HG02970 (cell line): Measurements from ENCODE around the gene CYRIA.

Experiments used
- ATAC-seq: cut with Tn5 transposase; IDR thresholded peaks from one replicate; pipeline ENCODE4 v1.9.1; 2021; ENCODE audit warnings: mild to moderate bottlenecking, moderate library complexity, moderate number of reproducible peaks; ENCODE audit not compliant: unreplicated experiment, low FRiP score

Gene CYRIA

DNA sequence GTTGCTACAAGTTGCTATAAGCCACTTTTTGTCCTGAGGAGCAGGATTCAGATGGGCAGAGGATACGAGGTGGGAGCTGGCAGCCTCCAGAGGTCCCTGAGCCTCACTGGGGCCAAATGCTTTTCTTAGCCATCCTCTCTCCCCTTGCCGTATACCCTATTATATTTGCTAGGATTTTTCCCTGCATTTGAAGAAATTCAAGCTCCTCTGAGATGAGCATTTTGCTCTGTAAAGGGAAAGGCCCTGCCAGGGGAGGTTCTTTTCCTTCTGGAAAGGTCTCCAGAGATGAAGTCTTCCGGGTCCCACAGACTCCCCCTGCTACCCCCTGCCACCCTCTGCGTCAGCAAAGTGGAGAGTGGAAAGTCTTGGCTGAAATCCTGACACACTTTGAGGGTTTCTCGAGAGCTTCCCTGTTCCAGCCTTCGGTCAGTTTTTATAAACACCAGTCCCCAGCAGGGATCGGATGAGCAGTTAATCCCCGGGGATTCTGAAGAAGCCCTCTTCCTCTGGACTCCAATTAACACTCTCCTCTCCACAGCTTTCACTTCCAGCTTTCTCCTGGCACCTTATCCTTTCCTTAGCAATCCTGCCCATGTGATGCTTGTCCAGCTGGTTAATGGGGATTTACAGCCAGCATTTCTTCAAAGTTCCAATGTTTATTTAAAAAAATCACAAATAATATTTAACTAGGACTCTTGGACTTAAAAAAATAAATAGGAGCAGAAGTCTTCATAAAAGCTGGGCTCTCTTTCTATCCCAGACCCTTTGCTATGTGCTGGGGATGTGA, 13.1 kb downstream of the CYRIA start:
- ATAC-seq: no peak

DNA sequence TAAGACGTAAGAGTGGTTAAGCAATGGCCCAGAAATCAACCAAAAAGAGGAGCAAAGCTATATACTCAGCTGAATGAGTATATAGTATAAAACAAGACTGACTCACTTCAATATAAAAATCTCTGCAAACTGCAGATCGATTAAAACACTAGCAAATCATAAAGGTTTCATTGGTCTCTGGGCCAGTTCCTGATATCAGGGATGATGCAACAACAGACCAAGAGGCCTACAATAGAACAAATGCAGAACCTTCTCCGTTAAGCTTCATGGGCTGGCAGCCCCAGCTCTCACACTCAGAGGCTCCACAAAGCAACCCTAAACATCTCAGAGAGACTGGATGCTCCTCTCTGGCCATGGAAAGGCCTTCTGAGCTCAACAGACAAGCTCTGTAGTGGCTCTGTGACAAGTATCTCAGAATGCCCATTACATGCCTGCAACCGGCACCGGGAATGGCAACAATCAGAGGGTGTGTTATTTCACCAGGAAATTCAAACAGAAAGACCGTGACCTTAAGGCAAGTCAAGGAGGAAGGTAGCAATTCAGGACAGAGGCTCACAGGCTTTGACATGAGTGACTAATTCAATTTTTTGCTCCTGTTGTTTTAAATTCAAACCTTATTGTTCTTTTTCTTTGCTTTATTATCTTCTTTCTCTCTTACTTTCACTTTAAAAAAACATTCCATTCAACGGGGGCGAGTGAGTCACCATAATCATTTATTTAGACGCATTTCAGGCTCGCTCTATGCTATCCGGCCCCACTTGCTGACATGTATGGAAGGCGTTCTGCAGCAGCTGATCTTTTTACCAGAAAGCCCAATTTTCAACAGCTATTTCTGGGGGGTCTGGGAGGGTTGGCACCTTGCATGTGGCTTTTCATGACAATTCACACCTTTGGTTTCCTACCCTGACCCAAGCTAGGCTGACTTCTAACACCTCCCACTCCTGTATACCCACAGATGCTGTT, 15.1 kb downstream of the CYRIA start:
- no peak for ATAC-seq

DNA sequence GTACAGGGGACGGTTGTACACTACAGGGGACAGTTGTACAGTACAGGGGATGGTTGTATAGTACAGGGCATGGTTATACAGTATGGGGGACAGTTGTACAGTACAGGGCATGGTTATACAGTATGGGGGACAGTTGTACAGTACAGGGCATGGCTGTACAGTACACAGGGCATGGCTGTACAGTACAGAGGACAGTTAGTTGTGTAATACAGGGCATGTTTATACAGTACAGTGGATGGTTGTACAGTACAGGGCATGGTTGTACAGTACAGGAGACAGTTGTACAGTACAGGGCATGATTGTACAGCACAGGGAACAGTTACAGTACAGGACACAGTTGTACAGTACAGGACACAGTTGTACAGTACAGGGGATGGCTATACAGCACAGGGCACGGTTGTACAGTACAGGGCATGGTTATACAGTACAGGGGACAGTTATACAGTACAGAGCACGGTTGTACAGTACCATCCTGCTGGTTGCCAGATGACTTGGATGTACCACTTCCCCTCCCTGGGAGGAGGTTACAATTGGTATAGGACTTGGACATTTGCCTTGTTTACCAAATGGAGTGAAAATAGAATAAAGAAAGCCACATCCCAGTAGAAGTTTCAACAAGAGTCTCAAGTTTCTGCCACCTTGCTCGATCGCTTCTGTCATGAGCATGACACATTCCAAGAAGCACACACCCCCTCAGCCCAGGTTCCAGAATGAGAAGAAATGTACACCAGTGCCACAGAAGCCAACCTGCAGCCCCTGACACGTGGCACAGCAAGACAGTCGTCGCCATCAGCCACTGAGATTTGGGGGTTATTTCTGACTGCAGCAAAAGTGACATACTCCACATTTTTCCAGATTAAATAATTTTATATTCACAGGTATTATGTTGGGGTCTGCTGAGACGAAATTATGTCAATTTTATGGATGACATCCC, 16.0 kb downstream of the CYRIA start:
- ATAC-seq: no peak

DNA sequence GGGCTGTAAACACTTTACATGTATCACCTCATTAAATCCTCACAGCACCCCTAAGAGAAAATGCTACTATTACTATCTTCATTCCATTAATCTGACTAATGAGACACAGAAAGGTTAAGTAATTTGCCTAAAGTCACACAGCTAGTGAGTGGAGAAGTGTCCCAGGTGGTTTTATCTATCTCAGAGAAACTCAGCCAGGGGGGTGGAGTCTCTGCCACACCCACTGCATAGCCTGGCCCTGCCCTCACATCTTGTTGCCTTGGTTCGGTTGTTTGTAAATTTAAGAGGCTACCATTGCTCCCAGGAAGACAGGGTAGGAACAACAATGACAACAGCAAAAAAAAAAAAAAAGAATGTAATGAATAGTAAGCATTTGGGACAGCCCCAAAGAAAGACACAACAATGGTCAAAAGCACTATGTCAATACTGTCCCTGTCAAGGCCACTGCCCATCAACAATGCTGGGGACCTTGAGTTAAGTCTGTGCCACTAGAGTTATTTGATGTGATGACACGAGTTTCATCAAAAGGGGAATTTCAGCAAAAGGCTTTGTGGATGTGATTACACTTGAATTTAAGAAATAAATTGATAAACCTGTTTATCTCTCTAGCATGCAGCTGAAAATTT, 17.5 kb downstream of the CYRIA start:
- ATAC-seq: no peak

DNA sequence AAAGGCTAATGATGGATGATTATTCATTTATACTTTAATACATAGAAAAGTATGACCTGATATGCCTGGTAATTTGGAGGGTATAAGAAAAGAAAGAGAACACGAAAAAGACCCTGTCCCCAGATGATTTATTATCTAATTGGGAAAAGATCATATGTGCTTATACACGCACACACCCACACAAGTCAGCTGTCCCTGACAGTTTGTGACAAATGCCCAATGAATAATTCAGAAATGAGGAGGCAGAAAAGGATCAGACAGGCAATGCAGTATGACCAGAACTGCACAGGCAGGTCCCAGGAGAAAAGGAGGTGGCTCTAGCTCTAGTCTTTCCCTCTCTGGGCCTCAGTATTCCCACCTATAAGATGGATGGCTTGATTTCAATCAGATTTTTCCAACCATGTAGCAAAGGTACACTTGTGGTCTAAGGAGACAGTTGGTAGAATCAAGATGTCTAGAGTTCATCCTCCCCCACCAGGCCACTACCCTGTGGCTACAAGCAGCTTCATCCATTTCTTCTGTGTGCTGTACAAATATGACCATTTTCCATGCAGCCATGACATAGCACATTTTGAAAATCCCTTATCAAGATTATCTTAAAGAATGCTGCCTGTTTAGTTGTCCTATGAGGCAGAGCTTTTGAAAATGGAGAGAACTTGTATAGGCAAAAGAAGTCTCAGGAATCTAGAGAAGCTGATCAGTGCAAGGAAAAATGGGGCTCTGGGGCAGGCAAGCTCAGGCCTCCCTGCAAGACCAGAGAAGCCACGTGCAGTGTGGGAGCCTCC, 19.7 kb downstream of the CYRIA start:
- no peak for ATAC-seq

DNA sequence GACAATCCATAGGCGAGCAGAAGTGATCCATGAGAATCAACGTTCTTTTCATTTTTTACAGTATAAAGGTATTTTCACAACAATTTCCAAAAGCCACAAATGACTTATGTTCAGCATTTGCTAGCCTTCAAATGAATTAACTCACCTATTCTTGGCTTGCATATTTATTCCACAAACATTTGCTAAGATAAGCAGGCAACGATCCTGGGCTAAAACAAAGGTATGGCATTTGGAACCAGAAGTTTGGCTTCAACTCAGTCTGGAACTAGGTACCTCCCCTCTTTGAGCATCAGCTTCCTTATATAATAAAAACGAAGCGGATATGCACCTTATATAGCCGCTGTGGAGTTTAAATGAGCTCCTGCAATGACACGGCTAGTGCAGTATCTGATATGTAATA, 20.5 kb downstream of the CYRIA start:
- ATAC-seq: no peak

DNA sequence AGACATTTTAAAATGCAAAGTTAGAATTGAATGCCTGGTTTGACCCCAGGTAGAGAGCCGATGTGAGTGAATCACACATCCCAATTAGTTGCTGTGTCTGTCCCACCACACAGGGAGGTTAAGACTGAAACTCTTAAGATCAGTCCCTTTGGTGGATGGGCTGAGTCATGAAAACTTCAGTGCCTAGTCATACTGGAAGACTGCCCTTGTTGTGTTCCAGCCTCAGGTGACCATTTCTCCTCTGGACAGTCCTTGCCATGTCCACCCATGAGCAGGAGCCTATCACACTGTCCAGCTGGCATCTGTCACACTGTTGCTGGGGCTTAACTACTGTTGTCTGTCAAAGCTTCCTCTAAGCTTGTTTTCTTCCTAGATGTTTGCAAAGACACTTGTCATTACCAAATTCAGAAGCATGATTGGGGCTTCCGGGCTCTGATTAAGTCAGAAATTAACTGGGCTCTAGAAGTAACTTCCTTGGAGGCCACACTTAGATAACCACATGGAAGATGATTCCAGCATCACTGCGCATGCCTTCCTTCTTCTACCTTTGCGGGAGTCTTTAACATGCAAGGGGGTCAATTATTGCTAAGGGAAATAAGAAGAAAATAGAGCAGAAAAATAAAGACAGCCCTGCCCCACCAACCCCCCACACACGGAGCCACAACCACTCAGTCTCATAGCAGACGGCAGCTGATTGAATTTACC, 21.3 kb downstream of the CYRIA start:
- ATAC-seq: no peak

DNA sequence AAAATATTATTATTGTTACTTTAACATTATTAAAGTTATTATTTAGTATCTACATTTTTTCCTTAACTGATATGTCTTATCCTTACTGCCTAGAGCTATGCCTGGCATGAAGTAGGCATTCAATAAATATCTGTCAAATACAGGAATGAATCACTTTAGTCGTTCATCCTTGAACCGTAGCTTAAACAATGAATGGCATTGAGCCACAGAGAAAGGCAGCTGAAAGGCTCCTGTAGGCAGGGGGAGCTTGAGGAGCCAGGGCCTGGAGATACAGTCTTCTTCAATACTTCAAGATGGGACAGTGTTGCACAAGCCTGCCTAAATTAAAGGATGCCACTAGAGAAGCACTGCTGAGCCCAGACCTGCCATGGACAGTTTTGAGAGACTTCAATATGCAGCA, 22.5 kb downstream of the CYRIA start:
- ATAC-seq: no peak

DNA sequence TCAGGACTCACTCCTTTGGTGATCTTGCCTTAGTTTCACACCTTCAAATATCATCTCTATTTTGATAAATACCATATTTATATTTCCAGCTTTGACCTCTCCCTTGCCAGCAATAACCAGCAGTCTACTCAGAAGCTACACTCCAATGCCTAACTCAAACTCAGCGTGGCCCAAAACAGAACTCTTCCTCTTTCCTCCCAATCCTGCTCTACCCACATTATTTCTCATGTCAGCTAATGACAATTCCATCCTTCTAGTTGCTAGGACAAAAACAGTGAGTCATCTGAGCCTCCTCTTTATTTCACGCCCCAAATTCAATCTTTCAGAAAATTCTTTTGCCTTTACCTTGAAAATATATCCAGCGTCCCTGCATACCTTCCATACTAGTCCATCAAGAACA, 23.5 kb downstream of the CYRIA start:
- ATAC-seq: no peak

DNA sequence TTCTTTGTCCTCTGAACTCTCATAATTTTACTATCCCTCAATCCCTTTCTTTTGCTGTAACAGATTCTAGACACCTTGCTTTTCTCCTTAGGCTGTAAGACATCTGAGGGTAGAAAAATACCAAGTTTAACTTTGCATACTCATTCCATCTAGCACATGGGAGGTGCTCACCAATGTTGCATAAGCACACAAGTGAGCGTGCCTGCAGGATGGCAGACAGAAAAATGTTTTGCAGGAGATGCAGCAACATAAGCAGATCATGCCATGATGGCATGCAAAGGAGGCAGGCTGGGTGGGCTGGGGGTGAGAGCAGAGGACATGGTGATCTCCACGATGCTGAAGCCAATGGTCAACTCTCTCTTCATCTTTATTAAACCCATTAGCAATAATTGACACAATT, 24.1 kb downstream of the CYRIA start:
- no peak for ATAC-seq

DNA sequence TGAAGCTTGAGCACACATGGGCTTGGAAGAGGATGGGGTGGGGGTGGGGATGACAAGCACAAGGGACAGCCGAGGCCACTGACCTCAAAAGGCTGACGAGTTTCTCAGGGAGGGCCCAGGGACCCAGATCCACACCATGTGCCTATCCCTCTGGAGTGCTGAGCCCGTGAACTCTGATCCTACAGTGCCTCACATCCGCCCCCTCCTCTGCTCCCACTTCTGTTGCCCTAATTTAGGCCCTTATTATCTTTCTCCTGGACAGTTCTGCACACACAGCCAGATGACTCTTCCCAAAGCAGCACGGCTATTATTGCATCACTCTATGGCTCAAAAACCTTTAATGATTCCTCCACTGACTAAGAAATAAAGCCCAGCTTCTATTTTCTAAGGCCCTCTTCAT, 24.8 kb downstream of the CYRIA start:
- ATAC-seq: no peak

DNA sequence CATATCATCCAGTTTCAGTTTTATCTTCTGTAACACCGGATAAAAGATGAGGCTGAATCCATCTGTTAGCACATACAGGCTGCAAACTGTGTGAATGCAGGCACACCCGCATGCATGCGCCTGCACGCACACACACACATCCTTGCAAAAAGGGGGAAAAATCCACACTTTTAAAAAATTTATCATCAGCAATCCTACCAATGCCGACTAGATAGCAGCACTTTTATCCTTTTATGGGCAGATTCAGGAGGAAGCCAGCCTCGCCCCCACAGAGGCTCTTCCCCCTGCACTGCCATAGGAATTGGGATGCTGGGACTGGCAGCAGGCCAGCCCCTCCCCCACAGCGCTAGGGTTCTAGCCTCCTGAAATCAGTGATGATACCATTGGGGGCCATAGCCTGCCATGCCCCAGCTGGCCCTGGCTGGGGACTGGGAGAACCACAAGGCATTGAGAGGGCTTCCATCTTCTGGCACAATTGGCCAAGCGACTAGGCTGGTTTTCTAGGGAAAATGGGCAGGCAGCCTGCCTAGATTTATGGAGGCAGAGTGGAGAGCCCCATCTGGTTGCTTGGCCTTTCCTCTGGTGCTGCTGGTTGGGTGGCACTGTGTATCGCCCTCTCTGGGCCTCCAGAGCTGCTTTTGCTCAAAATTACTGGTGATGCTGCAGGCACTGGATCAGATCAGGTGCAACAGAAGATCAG, 25.5 kb downstream of the CYRIA start:
- ATAC-seq: no peak

DNA sequence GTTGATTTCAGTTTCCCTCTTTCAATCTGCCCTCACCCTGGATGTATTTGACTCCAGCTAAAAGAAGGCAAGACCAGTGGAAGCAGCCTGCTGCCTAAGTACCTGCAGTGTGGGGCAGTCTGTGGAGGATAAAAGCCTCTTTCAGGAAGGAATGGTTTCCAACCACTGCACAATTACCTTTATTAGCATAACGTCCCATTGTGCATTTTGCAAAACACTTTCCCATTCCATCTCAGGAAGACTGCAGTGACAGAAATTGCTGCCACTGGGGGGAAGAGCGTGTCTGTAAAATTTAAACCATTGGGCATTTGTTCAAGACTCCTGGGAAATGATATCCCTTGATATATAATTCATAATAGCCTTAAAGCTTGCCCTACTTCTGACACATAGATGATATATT, 26.2 kb downstream of the CYRIA start:
- ATAC-seq: no peak

DNA sequence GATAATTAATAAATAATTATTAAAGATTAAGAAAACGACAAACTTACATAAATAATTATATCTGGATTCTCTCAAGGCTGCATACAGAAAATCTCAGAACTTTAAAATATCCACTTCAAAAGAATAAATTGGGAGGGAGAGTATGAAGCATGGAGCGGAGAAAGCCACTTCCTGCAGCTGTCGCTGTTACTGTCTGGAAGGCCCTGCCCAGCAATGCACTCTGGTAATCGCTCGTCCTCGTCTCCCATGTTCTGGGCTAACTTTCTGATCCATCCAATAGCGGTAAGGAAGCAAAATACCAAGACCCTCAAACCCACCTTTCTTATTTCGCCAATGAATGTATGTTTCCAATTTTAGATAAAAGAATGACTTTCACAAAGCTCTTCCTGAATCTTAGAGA, 26.7 kb downstream of the CYRIA start:
- ATAC-seq: no peak

DNA sequence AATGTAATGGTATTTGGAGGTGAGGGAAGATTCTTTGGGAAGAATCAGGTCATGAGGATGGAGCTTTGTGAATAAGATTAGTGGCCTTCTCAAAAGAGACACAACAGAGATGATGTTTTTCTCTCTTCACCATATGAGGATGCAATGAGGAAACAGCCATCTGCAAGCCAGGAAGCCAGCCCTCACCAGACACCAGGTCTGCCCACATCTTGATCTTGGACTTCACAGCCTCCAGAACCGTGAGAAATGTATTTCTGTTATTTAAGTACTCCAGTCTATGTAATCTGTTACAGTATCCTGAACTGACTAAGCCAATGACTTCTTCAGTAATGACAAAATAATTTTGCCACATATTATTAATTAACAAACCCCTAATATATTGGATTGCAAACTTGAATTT, 28.3 kb downstream of the CYRIA start:
- ATAC-seq: no peak

DNA sequence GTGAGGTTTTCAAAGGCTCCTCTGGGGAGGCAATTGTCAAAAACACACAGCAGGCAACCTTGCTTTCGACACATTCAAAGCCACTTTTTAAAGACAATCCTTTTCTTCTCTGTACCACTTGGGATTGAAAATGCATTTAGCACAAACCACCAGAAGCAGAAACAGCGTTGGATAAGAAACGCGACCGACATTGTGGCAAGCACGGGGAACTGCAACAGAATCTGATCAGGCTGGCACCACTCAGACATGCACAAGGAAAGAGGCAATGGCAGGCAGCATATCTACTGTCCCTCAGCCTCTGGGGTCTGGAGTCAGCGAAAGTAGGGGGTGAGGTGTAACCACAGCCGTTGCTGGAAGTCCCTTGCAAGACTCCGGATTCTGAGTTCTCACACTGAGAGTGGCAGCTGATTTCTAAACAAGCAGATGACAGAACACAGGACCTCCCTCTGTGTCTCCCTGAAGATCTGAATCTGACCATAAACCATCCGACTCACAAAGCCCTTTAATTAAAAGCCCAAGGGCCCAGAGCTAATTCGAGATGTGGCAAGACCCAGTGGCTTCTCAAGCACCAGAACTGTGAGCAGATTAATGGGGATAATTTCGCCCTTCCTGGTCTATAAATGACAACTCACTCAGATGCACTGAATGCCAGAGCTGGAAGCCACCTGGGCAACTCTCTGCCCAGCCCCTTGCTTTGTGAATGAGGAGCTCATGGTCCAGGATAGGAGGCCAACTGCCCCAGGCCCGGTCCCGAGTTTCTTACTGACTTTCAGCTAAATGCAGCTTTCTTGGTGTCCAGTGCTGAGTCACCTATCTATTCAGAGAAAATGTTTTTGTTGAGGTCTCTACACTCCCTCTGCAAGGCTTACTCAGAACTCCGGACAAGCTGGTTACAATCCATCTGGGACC, 29.6 kb downstream of the CYRIA start:
- no peak for ATAC-seq
